ENCODE measurements around the gene SCAMP5. TPM values are rescaled to one million over a fixed set of nuclear protein-coding genes. Genes with fewer than 3 reads are reported as not detected.

The SCAMP5 gene
- total RNA-seq, 1 donor from 2014 or later, result 16.4 TPM

DNA sequence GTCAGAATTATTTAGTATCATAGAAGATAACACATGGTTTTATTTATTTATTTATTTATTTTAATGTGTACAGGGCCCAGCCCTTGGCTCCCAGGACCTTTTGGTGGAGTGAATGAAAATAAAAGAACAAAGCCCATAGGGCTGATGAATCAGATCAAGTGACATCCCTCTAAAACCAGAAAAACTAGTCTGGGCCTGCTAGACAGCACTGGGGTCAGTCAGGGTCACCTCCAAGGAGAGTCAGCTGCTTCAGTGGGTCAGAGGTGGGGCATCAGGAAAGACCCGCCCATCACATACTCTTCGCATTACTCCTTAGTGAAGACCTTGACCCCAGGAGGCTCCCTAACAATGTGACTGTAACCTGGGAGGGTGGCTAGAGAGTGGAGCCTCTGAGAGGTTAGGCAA, 40.9 kb downstream of the SCAMP5 start:
- H3K9ac ChIP-seq, result no peak overlapping the region
- H3K36me3 ChIP-seq, result no peaks in the 10 kb centered on the region
- no peaks in the 10 kb centered on the region for H3K4me1 ChIP-seq
- peaks cover 19% of the 10 kb centered on the region for H3K36me3 Mint-ChIP-seq
- no peaks in the 10 kb centered on the region for H3K27me3 ChIP-seq
- no peak for DNase-seq (ENCODE audit: low spot score)
- H3K27ac ChIP-seq, result no peak overlapping the region
- no peaks in the 10 kb centered on the region for H3K9me3 ChIP-seq (ENCODE audit: low read depth)
- no peak overlapping the region for H3K4me3 ChIP-seq
- H3K9me3 Mint-ChIP-seq, result no peaks in the 10 kb centered on the region
- no peak overlapping the region for H3K27ac Mint-ChIP-seq
- TF ChIP-seq, protein P1, sequence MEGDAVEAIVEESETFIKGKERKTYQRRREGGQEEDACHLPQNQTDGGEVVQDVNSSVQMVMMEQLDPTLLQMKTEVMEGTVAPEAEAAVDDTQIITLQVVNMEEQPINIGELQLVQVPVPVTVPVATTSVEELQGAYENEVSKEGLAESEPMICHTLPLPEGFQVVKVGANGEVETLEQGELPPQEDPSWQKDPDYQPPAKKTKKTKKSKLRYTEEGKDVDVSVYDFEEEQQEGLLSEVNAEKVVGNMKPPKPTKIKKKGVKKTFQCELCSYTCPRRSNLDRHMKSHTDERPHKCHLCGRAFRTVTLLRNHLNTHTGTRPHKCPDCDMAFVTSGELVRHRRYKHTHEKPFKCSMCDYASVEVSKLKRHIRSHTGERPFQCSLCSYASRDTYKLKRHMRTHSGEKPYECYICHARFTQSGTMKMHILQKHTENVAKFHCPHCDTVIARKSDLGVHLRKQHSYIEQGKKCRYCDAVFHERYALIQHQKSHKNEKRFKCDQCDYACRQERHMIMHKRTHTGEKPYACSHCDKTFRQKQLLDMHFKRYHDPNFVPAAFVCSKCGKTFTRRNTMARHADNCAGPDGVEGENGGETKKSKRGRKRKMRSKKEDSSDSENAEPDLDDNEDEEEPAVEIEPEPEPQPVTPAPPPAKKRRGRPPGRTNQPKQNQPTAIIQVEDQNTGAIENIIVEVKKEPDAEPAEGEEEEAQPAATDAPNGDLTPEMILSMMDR (IDR thresholded peaks at IDR 0.05), result no peak
- TF ChIP-seq EZH2 (IDR thresholded peaks at IDR 0.05), result no peak
- TF ChIP-seq EZH2phosphoT487 (IDR thresholded peaks at IDR 0.05), result no peak
- H3K4me2 ChIP-seq, result no peak overlapping the region
- H3K4me3 Mint-ChIP-seq, result no peak overlapping the region
- peaks cover 11% of the 10 kb centered on the region for H3K79me2 ChIP-seq (ENCODE audit: low read depth)
- no peaks in the 10 kb centered on the region for H3F3A ChIP-seq (ENCODE audit: low read depth)
- no peak overlapping the region for H2AFZ ChIP-seq (replicated peaks)
- peaks cover 10% of the 10 kb centered on the region for H3K4me1 Mint-ChIP-seq
- H3K27me3 Mint-ChIP-seq (ENCODE audit: insufficient read depth, low read depth), result peaks cover 7% of the 10 kb centered on the region
- H4K20me1 ChIP-seq (ENCODE audit: low read depth), result peaks cover 10% of the 10 kb centered on the region

GRCh38 chr15:75037685-75038084, 42.3 kb downstream of the SCAMP5 start:
- H3K9me3 ChIP-seq (ENCODE audit: low read depth), result no peaks in the 10 kb centered on the region
- Mint-ChIP-seq H3K36me3 (peaks cover 22% of the 10 kb centered on the region), H3K27me3 (ENCODE audit: insufficient read depth, low read depth) (peaks cover 7% of the 10 kb centered on the region), H3K27ac (no peak overlapping the region), H3K4me3 (no peak overlapping the region), H3K4me1 (peaks cover 10% of the 10 kb centered on the region), H3K9me3 (no peaks in the 10 kb centered on the region)
- no peak overlapping the region for H3K9ac ChIP-seq
- no peak overlapping the region for H3K27ac ChIP-seq
- H3K4me1 ChIP-seq, result no peaks in the 10 kb centered on the region
- H4K20me1 ChIP-seq (ENCODE audit: low read depth), result peaks cover 10% of the 10 kb centered on the region
- no peak overlapping the region for H2AFZ ChIP-seq (replicated peaks)
- no peak for TF ChIP-seq EZH2 (IDR thresholded peaks at IDR 0.05)
- no peak for TF ChIP-seq EZH2phosphoT487 (IDR thresholded peaks at IDR 0.05)
- TF ChIP-seq, protein P1 (IDR thresholded peaks at IDR 0.05), result no peak
- no peak overlapping the region for H3K4me3 ChIP-seq
- no peak overlapping the region for H3K4me2 ChIP-seq
- no peaks in the 10 kb centered on the region for H3F3A ChIP-seq (ENCODE audit: low read depth)
- H3K79me2 ChIP-seq (ENCODE audit: low read depth), result peaks cover 11% of the 10 kb centered on the region
- H3K27me3 ChIP-seq, result no peaks in the 10 kb centered on the region
- H3K36me3 ChIP-seq, result no peaks in the 10 kb centered on the region
- no peak for DNase-seq (ENCODE audit: low spot score)

DNA sequence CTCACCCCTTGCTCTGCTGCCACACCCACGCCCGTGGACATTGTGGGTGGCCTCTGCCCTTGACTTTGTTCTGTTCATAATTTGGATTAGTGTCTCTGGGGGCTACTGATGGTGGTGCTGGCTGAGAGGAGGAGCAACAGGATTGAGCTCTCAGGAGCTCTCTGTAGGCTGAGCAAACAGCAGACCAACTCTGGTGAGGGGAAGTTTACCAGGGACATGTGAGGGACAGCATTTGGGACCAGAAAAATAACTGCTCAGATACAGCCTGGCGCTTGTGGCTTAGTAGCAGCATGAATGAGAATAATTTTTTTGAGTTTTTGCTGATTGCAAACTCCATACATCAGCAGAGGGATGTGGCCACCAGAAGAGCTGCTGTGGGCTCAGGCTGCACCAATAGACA, 42.9 kb downstream of the SCAMP5 start:
- no peak overlapping the region for H3K27ac Mint-ChIP-seq
- peaks cover 10% of the 10 kb centered on the region for H4K20me1 ChIP-seq (ENCODE audit: low read depth)
- no peak for DNase-seq (ENCODE audit: low spot score)
- H3K9me3 Mint-ChIP-seq, result no peaks in the 10 kb centered on the region
- no peak overlapping the region for H3K4me3 Mint-ChIP-seq
- no peak overlapping the region for H3K9ac ChIP-seq
- no peak overlapping the region for H3K4me2 ChIP-seq
- H3K9me3 ChIP-seq (ENCODE audit: low read depth), result no peaks in the 10 kb centered on the region
- no peaks in the 10 kb centered on the region for H3F3A ChIP-seq (ENCODE audit: low read depth)
- no peak overlapping the region for H2AFZ ChIP-seq (replicated peaks)
- peaks cover 10% of the 10 kb centered on the region for H3K4me1 Mint-ChIP-seq
- H3K27me3 ChIP-seq, result no peaks in the 10 kb centered on the region
- peaks cover 7% of the 10 kb centered on the region for H3K27me3 Mint-ChIP-seq (ENCODE audit: insufficient read depth, low read depth)
- H3K36me3 Mint-ChIP-seq, result peaks cover 21% of the 10 kb centered on the region
- no peaks in the 10 kb centered on the region for H3K4me1 ChIP-seq
- H3K27ac ChIP-seq, result no peak overlapping the region
- no peak for TF ChIP-seq EZH2 (IDR thresholded peaks at IDR 0.05)
- no peak for TF ChIP-seq EZH2phosphoT487 (IDR thresholded peaks at IDR 0.05)
- TF ChIP-seq, protein P1 (IDR thresholded peaks at IDR 0.05), result no peak
- H3K36me3 ChIP-seq, result no peaks in the 10 kb centered on the region
- H3K79me2 ChIP-seq (ENCODE audit: low read depth), result peaks cover 11% of the 10 kb centered on the region
- no peak overlapping the region for H3K4me3 ChIP-seq
